HCT116 (cell line): ENCODE results near the gene KLK8. TPM values are rescaled to one million over a fixed set of nuclear protein-coding genes. Genes with fewer than 3 reads are reported as not detected.

Experiments used
- ATAC-seq: fragments of 200-7000 bp; cut with Tn5 transposase; 2 replicates; pipeline ENCODE4 v1.9.1; 2020; ENCODE audit warnings: mild to moderate bottlenecking, moderate library complexity
- BruUV-seq: library from RNA; stranded (reverse); fragments of 400-500 nt; replicated peaks from 2 replicates; lab custom pipeline; 2021; lab: Mats Ljungman, UMichigan
- CTCF ChIA-PET: fragments of 300-600 bp; sonication (Branson Sonifier 250); formaldehyde crosslinking; loops from one replicate; lab custom pipeline; 2021; ENCODE audit warnings: antibody characterized with exemption; lab: Charles Lee
- POLR2A ChIA-PET: fragments of 300-600, 350-600 bp; sonication (Branson Sonifier 250); formaldehyde crosslinking; loops from one replicate; lab custom pipeline; 2021; ENCODE audit warnings: antibody characterized with exemption; lab: Charles Lee
- RAD21 ChIA-PET, 2 experiments: fragments of 300-600 bp; sonication (Branson Sonifier 250); formaldehyde crosslinking; loops; one replicate each; lab custom pipeline; 2023; ENCODE audit warnings: low total read pairs in 2 of 2; ENCODE audit not compliant: uncharacterized antibody in 2 of 2, unreplicated experiment in 2 of 2, low non-redundant PET in 1 of 2; lab: Charles Lee
- DNase-seq: peaks from one replicate; pipeline ENCODE4 v3.0.0-alpha.2; 2010; ENCODE audit warnings: low read depth, low spot score
- H2AFZ ChIP-seq: fragments of 200-600 bp; shearing (Covaris generic), sonication (generic); 2 replicates; pipeline ENCODE4 v1.6.1; 2017; ENCODE audit warnings: low read depth, mixed run types, mixed read lengths, antibody characterized with exemption, low read length; ENCODE audit not compliant: poor library complexity, severe bottlenecking
- H3K27ac ChIP-seq: 2 replicates; pipeline ENCODE4 v1.5.1; 2012; ENCODE audit warnings: low read depth, low read length
- H3K27me3 ChIP-seq: fragments of 200-600 bp; sonication (generic); 2 replicates; pipeline ENCODE4 v1.6.1; 2016; ENCODE audit warnings: mixed run types, low read length, mixed read lengths; ENCODE audit not compliant: insufficient read depth
- H3K36me3 ChIP-seq, 2 experiments: fragments of 200-500 bp in 1 of 2; fragments of 200-600 bp in 1 of 2; sonication (Bioruptor generic) in 1 of 2; sonication (generic) in 1 of 2; 2 replicates each; pipeline versions ENCODE4 v1.5.1 to v1.6.1; 2014 to 2016; ENCODE audit warnings: low read length in 2 of 2, inconsistent platforms in 1 of 2, mixed read lengths in 1 of 2, mixed run types in 1 of 2; ENCODE audit not compliant: insufficient read depth in 2 of 2, control insufficient read depth in 1 of 2
- H3K4me1 ChIP-seq, 2 experiments: fragments of 200-600 bp in 1 of 2; sonication (generic) in 1 of 2; 2 replicates each; pipeline versions ENCODE4 v1.5.1 to v1.6.1; 2012 to 2017; ENCODE audit warnings: low read length in 2 of 2, inconsistent platforms in 1 of 2, mild to moderate bottlenecking in 1 of 2, mixed read lengths in 1 of 2, mixed run types in 1 of 2, moderate library complexity in 1 of 2; ENCODE audit not compliant: insufficient read depth in 2 of 2, control insufficient read depth in 1 of 2
- H3K4me2 ChIP-seq: fragments of 200-600 bp; sonication (generic); 2 replicates; pipeline ENCODE4 v1.6.1; 2017; ENCODE audit warnings: mixed run types, low read length, mixed read lengths
- H3K4me3 ChIP-seq, 2 experiments: fragments of 200-600 bp in 1 of 2; sonication (generic) in 1 of 2; replicated peaks in 1 of 2; 2 replicates each; pipeline ENCODE4 v1.5.1; 2011 to 2016; ENCODE audit warnings: low read length in 2 of 2, control low read depth in 1 of 2, low read depth in 1 of 2, mild to moderate bottlenecking in 1 of 2, mixed read lengths in 1 of 2, mixed run types in 1 of 2
- H3K79me2 ChIP-seq: fragments of 200-600 bp; sonication (generic); 2 replicates; pipeline ENCODE4 v1.6.1; 2017; ENCODE audit warnings: mild to moderate bottlenecking, mixed run types, low read length, moderate library complexity, mixed read lengths; ENCODE audit not compliant: insufficient read depth
- H3K9ac ChIP-seq: fragments of 200-600 bp; sonication (generic); 2 replicates; pipeline ENCODE4 v1.6.1; 2016; ENCODE audit warnings: low read length, mixed read lengths
- H3K9me2 ChIP-seq: fragments of 200-600 bp; sonication (generic), shearing (Covaris generic); 2 replicates; pipeline ENCODE4 v1.6.1; 2017; ENCODE audit warnings: mixed run types, mild to moderate bottlenecking, moderate library complexity; ENCODE audit not compliant: insufficient read depth
- H3K9me3 ChIP-seq, 2 experiments: fragments of 200-500 bp in 1 of 2; fragments of 200-600 bp in 1 of 2; sonication (Bioruptor generic) in 1 of 2; sonication (generic) in 1 of 2; 2 replicates each; pipeline ENCODE4 v1.6.1; 2014 to 2017; ENCODE audit warnings: low read length in 2 of 2, mixed read lengths in 2 of 2, inconsistent platforms in 1 of 2, low read depth in 1 of 2, mild to moderate bottlenecking in 1 of 2, mixed run types in 1 of 2, moderate library complexity in 1 of 2; ENCODE audit not compliant: control insufficient read depth in 1 of 2, insufficient read depth in 1 of 2
- H4K20me1 ChIP-seq: fragments of 200-600 bp; sonication (generic), shearing (Covaris generic); 2 replicates; pipeline ENCODE4 v1.6.1; 2017; ENCODE audit warnings: mixed run types, mild to moderate bottlenecking, moderate library complexity; ENCODE audit not compliant: insufficient read depth
- ATF3 ChIP-seq: IDR thresholded peaks from 2 replicates; pipeline ENCODE4 v1.6.1; 2012
- CBX3 ChIP-seq: IDR thresholded peaks from 2 replicates; pipeline ENCODE4 v1.6.1; 2012; ENCODE audit warnings: low read depth
- CEBPB ChIP-seq: IDR thresholded peaks from 2 replicates; pipeline ENCODE4 v1.6.1; 2012; ENCODE audit warnings: low read depth
- CTCF ChIP-seq, 3 experiments: fragments of 200-600 bp in 1 of 3; sonication (generic) in 1 of 3; IDR thresholded peaks in 2 of 3; conservative IDR thresholded peaks in 1 of 3; 2 replicates each; pipeline ENCODE4 v1.5.1; 2012 to 2017; ENCODE audit warnings: low read depth in 2 of 3, low read length in 2 of 3, antibody characterized with exemption in 1 of 3, borderline replicate concordance in 1 of 3, control low read depth in 1 of 3, mild to moderate bottlenecking in 1 of 3, mixed read lengths in 1 of 3, mixed run types in 1 of 3, moderate library complexity in 1 of 3; ENCODE audit not compliant: insufficient read depth in 1 of 3
- EGR1 ChIP-seq: IDR thresholded peaks from 2 replicates; pipeline ENCODE4 v1.6.1; 2012; ENCODE audit warnings: low read depth
- ELF1 ChIP-seq: IDR thresholded peaks from 2 replicates; pipeline ENCODE4 v1.6.1; 2012; ENCODE audit warnings: low read depth, borderline replicate concordance
- EZH2 ChIP-seq: fragments of 200-600 bp; sonication (generic); IDR thresholded peaks from 2 replicates; pipeline ENCODE4 v1.6.1; 2017; ENCODE audit warnings: antibody characterized with exemption, mixed run types
- EZH2phosphoT487 ChIP-seq: fragments of 200-600 bp; IDR thresholded peaks from 2 replicates; pipeline ENCODE4 v1.6.1; 2018; ENCODE audit warnings: antibody characterized with exemption, borderline replicate concordance
- FOSL1 ChIP-seq: IDR thresholded peaks from 2 replicates; pipeline ENCODE4 v1.6.1; 2012; ENCODE audit warnings: low read depth
- JUND ChIP-seq: IDR thresholded peaks from 2 replicates; pipeline ENCODE4 v1.6.1; 2012
- MAX ChIP-seq: IDR thresholded peaks from 2 replicates; pipeline ENCODE4 v1.6.1; 2012
- POLR2A ChIP-seq: IDR thresholded peaks from 2 replicates; pipeline ENCODE4 v1.7.0; 2011; ENCODE audit warnings: borderline replicate concordance; ENCODE audit not compliant: insufficient read depth, insufficient read length; ENCODE audit errors: extremely low read depth
- POLR2AphosphoS5 ChIP-seq: IDR thresholded peaks from 2 replicates; pipeline ENCODE4 v1.6.1; 2011; ENCODE audit warnings: mild to moderate bottlenecking, low read depth, low read length, moderate library complexity
- REST ChIP-seq: IDR thresholded peaks from 2 replicates; pipeline ENCODE4 v1.6.1; 2012; ENCODE audit warnings: low read depth
- SIN3A ChIP-seq: IDR thresholded peaks from 2 replicates; pipeline ENCODE4 v1.6.1; 2012; ENCODE audit warnings: low read depth
- SP1 ChIP-seq: IDR thresholded peaks from 2 replicates; pipeline ENCODE4 v1.6.1; 2012; ENCODE audit warnings: low read depth
- SRF ChIP-seq: IDR thresholded peaks from 2 replicates; pipeline ENCODE4 v1.6.1; 2012; ENCODE audit warnings: low read depth
- TCF7L2 ChIP-seq: IDR thresholded peaks from 2 replicates; pipeline ENCODE4 v1.7.0; 2011; ENCODE audit warnings: borderline replicate concordance, inconsistent platforms; ENCODE audit not compliant: insufficient read depth, insufficient read length; ENCODE audit errors: extremely low read depth
- YY1 ChIP-seq: IDR thresholded peaks from 2 replicates; pipeline ENCODE4 v1.6.1; 2011; ENCODE audit warnings: low read length, low read depth, moderate library complexity, mild to moderate bottlenecking; ENCODE audit not compliant: insufficient replicate concordance; ENCODE audit errors: extremely low read depth
- ZBTB33 ChIP-seq: IDR thresholded peaks from 2 replicates; pipeline ENCODE4 v1.6.1; 2011; ENCODE audit warnings: mild to moderate bottlenecking, low read length, moderate library complexity; ENCODE audit not compliant: insufficient replicate concordance; ENCODE audit errors: extremely low read depth
- ZFX ChIP-seq: fragments of 450-650 bp; IDR thresholded peaks from 2 replicates; pipeline ENCODE4 v1.6.1; 2017
- ZNF274 ChIP-seq: fragments of 200-500 bp; sonication (Bioruptor generic); IDR thresholded peaks from 2 replicates; pipeline ENCODE4 v1.6.1; 2014; ENCODE audit warnings: mild to moderate bottlenecking, low read depth, low read length, inconsistent platforms
- intact Hi-C: fragments of 100-400 bp; cut with micrococcal nuclease; formaldehyde crosslinking; loops from 2 replicates; pipeline ENCODE4 v1.10.0; 2022
- total RNA-seq: library from RNA; stranded (reverse); gene quantifications from one replicate; pipeline ENCODE4 v1.2.1, GENCODE V29; 2021; ENCODE audit not compliant: unreplicated experiment

KLK8 gene
- total RNA-seq, 1 experiment from 2014 or later = 92.8 TPM

- POLR2A ChIA-PET = no interaction called here
- DNase-seq = peak; percentile 94
- H3K27ac ChIP-seq = peak overlapping the region; percentile 53
- H3K79me2 ChIP-seq = no peaks in the 10 kb centered on the region
- H3K9me2 ChIP-seq = no peaks in the 10 kb centered on the region
- peak; percentile 96 for ATAC-seq
- H3K27me3 ChIP-seq = no peaks in the 10 kb centered on the region
- peak overlapping the region; percentile 37; the same call in 1 of the 2 replicates for H3K9ac ChIP-seq
- intact Hi-C loops = no loop called here
- H3K4me3 ChIP-seq = peak overlapping the region in 1 of 2 experiments; percentile 12; a peak in 3 of 4 replicates
- no peaks in the 10 kb centered on the region for H4K20me1 ChIP-seq
- CTCF ChIA-PET = no interaction called here
- RAD21 ChIA-PET = no interaction called here
- H3K36me3 ChIP-seq = no peaks in the 10 kb centered on the region
- H3K9me3 ChIP-seq = no peaks in the 10 kb centered on the region
- H2AFZ ChIP-seq = no peak overlapping the region
- BruUV-seq = no TSS peak
- peak overlapping the region; percentile 63 for H3K4me2 ChIP-seq
- H3K4me1 ChIP-seq = peaks cover 36 to 82% of the 10 kb centered on the region in 2 experiments
- peak; percentile 90 for TF ChIP-seq TCF7L2
- peak; percentile 91 for TF ChIP-seq SP1
- TF ChIP-seq EZH2 = no peak
- TF ChIP-seq EZH2phosphoT487 = no peak
- peak; percentile 96; the same call in 1 of the 2 replicates for TF ChIP-seq CBX3
- peak; percentile 28 for TF ChIP-seq YY1
- peak; percentile 90 for TF ChIP-seq POLR2AphosphoS5
- no peak for TF ChIP-seq ATF3
- no peak for TF ChIP-seq POLR2A
- no peak for TF ChIP-seq SIN3A
- no peak for TF ChIP-seq CTCF (IDR thresholded peaks at IDR 0.05 in 2 of 3, conservative IDR thresholded peaks at IDR 0.05 in 1 of 3; ENCODE audit: borderline replicate concordance in 1 of 3, insufficient read depth in 1 of 3, low read depth in 2 of 3, low read length in 2 of 3)
- no peak for TF ChIP-seq CEBPB
- TF ChIP-seq FOSL1 = peak; percentile 59
- TF ChIP-seq ZFX = no peak
- TF ChIP-seq ELF1 = no peak
- no peak for TF ChIP-seq SRF
- TF ChIP-seq ZNF274 = no peak
- peak; percentile 84 for TF ChIP-seq MAX
- no peak for TF ChIP-seq ZBTB33
- no peak for TF ChIP-seq REST
- no peak for TF ChIP-seq EGR1
- peak; percentile 78 for TF ChIP-seq JUND
Observed at GRCh38 chr19:50975766-50976165, 25.6 kb downstream of the KLK8 start.
